Neural crest cell (in vitro differentiated cells): Measurements from ENCODE around the gene ARHGAP15. TPM values are rescaled to one million over a fixed set of nuclear protein-coding genes. Genes with fewer than 3 reads are reported as not detected.

ENCODE experiments used
- DNase-seq: peaks from one replicate; pipeline ENCODE4 v3.0.0; 2021; ENCODE audit warnings: low read depth, mixed read lengths, low spot score
- H3K27ac Mint-ChIP-seq: one replicate; pipeline ENCODE4 v1.8.0; 2021; ENCODE audit warnings: mild to moderate bottlenecking, mixed read lengths; ENCODE audit not compliant: unreplicated experiment
- H3K27me3 Mint-ChIP-seq: 2 replicates; pipeline ENCODE4 v1.8.0; 2021; ENCODE audit warnings: low read depth, mild to moderate bottlenecking, mixed read lengths
- H3K36me3 Mint-ChIP-seq: 2 replicates; pipeline ENCODE4 v1.8.0; 2021; ENCODE audit warnings: low read depth, mild to moderate bottlenecking, mixed read lengths
- H3K4me1 Mint-ChIP-seq: 2 replicates; pipeline ENCODE4 v1.8.0; 2021; ENCODE audit warnings: mixed read lengths
- H3K4me3 Mint-ChIP-seq: one replicate; pipeline ENCODE4 v1.8.0; 2021; ENCODE audit warnings: mild to moderate bottlenecking, mixed read lengths
- H3K9me3 Mint-ChIP-seq: 2 replicates; pipeline ENCODE4 v1.8.0; 2021; ENCODE audit warnings: mixed read lengths
- CTCF ChIP-seq: fragments of 200-600 bp; sonication (generic); conservative IDR thresholded peaks from 2 replicates; pipeline ENCODE4 v1.5.0; 2021; ENCODE audit warnings: antibody characterized with exemption, mild to moderate bottlenecking
- total RNA-seq: library from RNA; stranded (reverse); gene quantifications from 2 replicates; pipeline ENCODE4 v1.2.1, GENCODE V29; 2021

Gene ARHGAP15
- total RNA-seq, 1 donor from 2014 or later = 2.8 TPM

GRCh38 chr2:143223556-143223955, 94.3 kb downstream of the ARHGAP15 start:
- H3K4me3 Mint-ChIP-seq = no peak overlapping the region
- no peaks in the 10 kb centered on the region for H3K36me3 Mint-ChIP-seq
- no peak for DNase-seq
- no peaks in the 10 kb centered on the region for H3K27me3 Mint-ChIP-seq
- no peak overlapping the region for H3K27ac Mint-ChIP-seq
- TF ChIP-seq CTCF = no peak
- no peaks in the 10 kb centered on the region for H3K9me3 Mint-ChIP-seq
- no peaks in the 10 kb centered on the region for H3K4me1 Mint-ChIP-seq

GRCh38 chr2:143225931-143226330, 96.7 kb downstream of the ARHGAP15 start:
- no peak for TF ChIP-seq CTCF
- Mint-ChIP-seq H3K9me3 (no peaks in the 10 kb centered on the region), H3K36me3 (no peaks in the 10 kb centered on the region), H3K4me1 (peaks cover 16% of the 10 kb centered on the region), H3K27ac (no peak overlapping the region), H3K4me3 (no peak overlapping the region), H3K27me3 (no peaks in the 10 kb centered on the region)
- DNase-seq = no peak

GRCh38 chr2:143226714-143227541, 97.7 kb downstream of the ARHGAP15 start:
- TF ChIP-seq CTCF = no peak
- Mint-ChIP-seq H3K36me3 (no peaks in the 10 kb centered on the region), H3K27me3 (no peaks in the 10 kb centered on the region), H3K4me3 (no peak overlapping the region), H3K9me3 (no peaks in the 10 kb centered on the region), H3K27ac (no peak overlapping the region), H3K4me1 (peaks cover 20% of the 10 kb centered on the region)
- DNase-seq = no peak

GRCh38 chr2:143229411-143229810, 100.2 kb downstream of the ARHGAP15 start:
- Mint-ChIP-seq H3K9me3 (peaks cover 3% of the 10 kb centered on the region), H3K36me3 (peaks cover 2% of the 10 kb centered on the region), H3K4me1 (peaks cover 20% of the 10 kb centered on the region), H3K27ac (no peak overlapping the region), H3K4me3 (peak overlapping the region; percentile 29), H3K27me3 (no peaks in the 10 kb centered on the region)
- no peak for TF ChIP-seq CTCF
- DNase-seq = no peak

GRCh38 chr2:143229952-143230351, 100.7 kb downstream of the ARHGAP15 start:
- Mint-ChIP-seq H3K36me3 (peaks cover 2% of the 10 kb centered on the region), H3K4me1 (peaks cover 20% of the 10 kb centered on the region), H3K9me3 (peaks cover 3% of the 10 kb centered on the region), H3K27ac (no peak overlapping the region), H3K27me3 (no peaks in the 10 kb centered on the region), H3K4me3 (no peak overlapping the region)
- DNase-seq = no peak
- TF ChIP-seq CTCF = no peak
